Left cardiac atrium (tissue), 4 donors: ENCODE results near the gene FGGY. TPM values are rescaled to one million over a fixed set of nuclear protein-coding genes. Genes with fewer than 3 reads are reported as not detected.
"Not testable (repeated sequence)": the region's sequence is repeated elsewhere in the genome, so short reads cannot be mapped to it uniquely, and the experiment has no call there.

Experiments used
- ATAC-seq, 2 donors: fragments of 200-7000 bp; cut with Tn5 transposase; one replicate each; pipeline ENCODE4 v1.9.1; 2020; ENCODE audit warnings: mild to moderate bottlenecking in 2 of 2, moderate library complexity in 2 of 2
- DNase-seq: peaks from one replicate; pipeline ENCODE4 v3.0.0-alpha.2; 2020
- intact Hi-C, 2 donors: fragments of 100-400 bp; cut with DNase I; formaldehyde crosslinking; loops; one replicate each; pipeline versions ENCODE4 v1.14.1 to v1.15.1; 2022 to 2023
- total RNA-seq, 2 donors: library from RNA; stranded (reverse); fragmentation: NEBNext Ultra II Directional; extraction: Animal tissue kit (Norgen Biotek cat#: 25700); gene quantifications; one replicate each; pipeline ENCODE4 v1.2.1, GENCODE V29; 2021
- donor health status: DM: no; HTN: yes; CAD: no.
- donor health status: DM: no; HTN: yes; CAD: no; lungs with severe emphysema.
- donor health status: DM: yes; HTN: yes; CAD: no.
- donor health status: Dilated cardiomyopathy.

Gene FGGY
- total RNA-seq, 2 donors from 2014 or later, result 14.0 to 21.6 TPM

GRCh38 chr1:59511476-59512465 is 214.9 kb downstream of the FGGY start:
- no peak for DNase-seq
- intact Hi-C loops, result no loop called here
- ATAC-seq, result no peak

- no peak for ATAC-seq
- no peak for DNase-seq
- intact Hi-C loops, result no loop called here
Measured at GRCh38 chr1:59512702-59513101, 215.8 kb downstream of the FGGY start.

GRCh38 chr1:59514061-59514909 is 217.4 kb downstream of the FGGY start:
- ATAC-seq, result no peak
- no peak for DNase-seq

GRCh38 chr1:59516881-59517280 is 220.0 kb downstream of the FGGY start:
- ATAC-seq (peak in 1 of 2 donors; percentile 64), DNase-seq (peak; percentile 39)
- intact Hi-C loops, result no loop called here

More at GRCh38 chr1:59514061-59514909, 217.4 kb downstream of the FGGY start:
- intact Hi-C loops, result no loop called here

- DNase-seq (no peak), ATAC-seq (peak in 1 of 2 donors; percentile 57)
- intact Hi-C loops, result no loop called here
Measured at GRCh38 chr1:59520194-59520593, 223.3 kb downstream of the FGGY start.

GRCh38 chr1:59520827-59521418 is 224.0 kb downstream of the FGGY start:
- peak; percentile 69 to 76 for ATAC-seq
- intact Hi-C loops, result no loop called here
- DNase-seq, result peak; percentile 44

GRCh38 chr1:59521456-59521855 is 224.6 kb downstream of the FGGY start:
- DNase-seq, result no peak
- peak in 1 of 2 donors; percentile 56 for ATAC-seq
- intact Hi-C loops, result no loop called here

GRCh38 chr1:59522925-59523505 is 226.1 kb downstream of the FGGY start:
- intact Hi-C loops, result no loop called here
- no peak for DNase-seq
- no peak for ATAC-seq

- ATAC-seq, result no peak
- intact Hi-C loops, result no loop called here
- no peak for DNase-seq
Measured at GRCh38 chr1:59523745-59524450, 227.0 kb downstream of the FGGY start.

GRCh38 chr1:59526240-59526639 is 229.3 kb downstream of the FGGY start:
- ATAC-seq (no peak), DNase-seq (no peak)
- intact Hi-C loops, result no loop called here

GRCh38 chr1:59528471-59528870 is 231.6 kb downstream of the FGGY start:
- no peak for DNase-seq
- ATAC-seq, result no peak
- intact Hi-C loops, result no loop called here

- ATAC-seq, result no peak
- intact Hi-C loops, result no loop called here
- no peak for DNase-seq
Measured at GRCh38 chr1:59528900-59529299, 232.0 kb downstream of the FGGY start.

- DNase-seq (no peak), ATAC-seq (no peak)
- intact Hi-C loops, result no loop called here
Measured at GRCh38 chr1:59530119-59530518, 233.2 kb downstream of the FGGY start.

GRCh38 chr1:59532102-59532501 is 235.2 kb downstream of the FGGY start:
- intact Hi-C loops, result no loop called here
- DNase-seq (no peak), ATAC-seq (no peak)

GRCh38 chr1:59538476-59538875 is 241.6 kb downstream of the FGGY start:
- ATAC-seq, DNase-seq, intact Hi-C loops: not testable (repeated sequence)

- ATAC-seq, result no peak
- DNase-seq, result no peak
- intact Hi-C loops, result no loop called here
Measured at GRCh38 chr1:59539961-59540681, 243.2 kb downstream of the FGGY start.

GRCh38 chr1:59541161-59541560 is 244.3 kb downstream of the FGGY start:
- intact Hi-C loops, result no loop called here
- ATAC-seq (no peak), DNase-seq (no peak)

GRCh38 chr1:59541891-59542290 is 245.0 kb downstream of the FGGY start:
- intact Hi-C loops, result no loop called here
- ATAC-seq (no peak), DNase-seq (no peak)
